Fibroblast of peridontal ligament (primary cell): Measurements from ENCODE around the gene SCN5A.

Experiments
- DNase-seq: peaks from one replicate; pipeline ENCODE4 v3.0.0-alpha.2; 2010; ENCODE audit errors: extremely low read depth

The SCN5A gene

DNA sequence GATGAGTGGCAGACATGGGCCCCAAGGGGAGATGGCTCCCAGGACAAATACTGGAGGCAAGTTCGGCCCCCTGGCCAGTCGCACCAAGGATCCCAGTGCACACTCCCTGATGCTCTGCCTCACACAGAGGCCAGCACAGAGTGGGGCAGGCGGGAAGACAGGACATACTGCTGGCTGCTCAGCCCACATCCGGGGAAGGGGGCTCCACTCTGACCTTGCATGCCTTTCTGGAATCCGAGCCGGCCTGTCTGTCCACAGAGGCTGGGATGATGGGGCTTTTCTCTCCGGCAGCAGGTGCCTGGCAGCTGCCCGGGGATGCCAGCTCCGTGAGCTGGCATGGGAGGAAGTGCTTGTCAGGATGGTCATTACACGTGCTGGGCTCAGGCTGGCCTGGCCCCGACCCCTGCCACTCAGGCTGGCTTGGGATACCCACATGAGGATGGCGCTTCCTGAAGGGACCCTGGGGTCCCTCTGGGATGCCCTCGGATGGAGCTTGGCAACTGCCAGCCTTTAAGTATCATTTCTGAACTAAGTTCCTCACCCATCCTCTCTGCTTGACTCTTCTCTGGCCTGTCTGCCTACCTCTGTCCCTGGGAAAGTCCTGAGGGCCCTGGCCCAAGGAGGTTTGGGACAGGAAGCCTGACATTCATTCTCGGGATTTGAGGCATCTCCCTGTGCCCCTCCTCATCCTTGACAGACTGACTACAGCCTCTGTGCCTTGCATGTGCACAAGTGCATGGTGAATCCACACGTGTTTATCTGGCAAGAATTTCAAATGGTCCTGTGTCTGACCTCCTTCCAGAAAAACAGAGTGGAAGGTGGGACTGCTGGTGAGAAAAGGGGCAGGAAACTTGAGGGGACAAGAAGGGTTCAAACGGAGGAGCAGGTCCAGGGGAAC, 106.8 kb downstream of the SCN5A start:
- DNase-seq = no peak

DNA sequence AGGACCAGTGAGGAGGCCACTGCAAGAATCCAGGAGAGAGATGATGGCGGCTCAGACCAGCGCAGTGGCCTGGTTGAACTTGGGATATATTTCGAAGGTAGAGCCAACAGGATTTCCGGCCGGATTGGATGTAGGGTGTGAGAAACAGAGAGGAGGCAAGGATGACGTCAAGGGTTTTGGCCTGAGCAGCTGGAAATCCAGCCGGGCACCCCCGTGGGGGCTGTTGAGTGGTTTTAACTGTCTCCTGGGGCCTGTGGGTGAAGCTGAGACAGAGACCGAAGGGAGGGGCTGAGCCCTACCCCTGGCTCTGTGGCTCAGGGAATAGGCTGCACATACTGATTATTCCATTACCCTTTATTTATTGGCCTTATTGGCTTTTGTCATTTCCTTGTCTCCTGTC, 107.7 kb downstream of the SCN5A start:
- DNase-seq = no peak

DNA sequence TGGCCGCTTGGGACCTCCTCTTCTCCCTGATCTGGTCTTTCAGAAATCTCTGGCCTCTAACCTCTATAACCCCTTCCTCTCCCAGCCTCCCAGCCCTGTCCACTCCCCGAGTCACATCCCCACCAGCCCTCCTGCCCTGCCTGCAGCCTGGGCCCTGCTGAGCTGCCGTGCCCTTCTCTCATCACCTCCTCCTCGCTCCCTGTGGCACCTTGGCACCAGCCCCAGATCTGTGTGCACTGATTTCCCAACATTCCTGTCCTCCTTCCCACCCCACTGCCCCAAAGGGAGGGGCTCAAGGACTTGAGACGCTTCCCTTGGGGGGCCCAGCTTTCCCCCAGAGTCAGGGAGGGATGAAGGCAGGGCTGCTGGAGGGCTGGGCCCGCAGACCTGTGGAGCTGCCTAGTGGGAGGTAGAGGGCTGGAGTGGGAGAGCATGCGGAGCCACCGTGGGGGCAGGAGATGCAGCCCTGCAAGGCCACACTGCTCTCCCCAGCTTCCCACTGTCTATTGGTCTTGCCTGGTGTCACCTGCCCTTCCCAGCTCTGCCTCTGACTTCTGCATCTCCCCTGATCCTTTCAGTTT, 110.6 kb downstream of the SCN5A start:
- no peak for DNase-seq

DNA sequence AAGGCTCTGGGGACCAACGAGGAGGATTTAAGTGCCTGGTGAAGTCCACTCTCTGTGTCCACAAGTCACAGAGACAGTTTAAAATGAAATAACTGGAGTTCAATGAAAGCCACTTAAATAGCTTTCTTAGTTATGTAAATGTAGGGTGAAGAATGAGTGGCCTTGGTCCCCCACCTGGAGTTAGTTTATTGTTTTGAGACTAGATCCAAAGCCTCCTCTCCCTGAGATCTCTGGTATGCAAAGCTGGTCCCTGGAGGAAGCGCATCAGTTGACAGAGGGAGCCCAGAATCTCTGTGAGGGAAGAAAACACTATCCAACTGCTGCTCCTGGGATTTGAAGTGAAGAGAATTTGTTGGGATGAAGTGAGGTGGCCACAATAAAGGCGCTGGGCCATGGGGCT, 112.8 kb downstream of the SCN5A start:
- no peak for DNase-seq

DNA sequence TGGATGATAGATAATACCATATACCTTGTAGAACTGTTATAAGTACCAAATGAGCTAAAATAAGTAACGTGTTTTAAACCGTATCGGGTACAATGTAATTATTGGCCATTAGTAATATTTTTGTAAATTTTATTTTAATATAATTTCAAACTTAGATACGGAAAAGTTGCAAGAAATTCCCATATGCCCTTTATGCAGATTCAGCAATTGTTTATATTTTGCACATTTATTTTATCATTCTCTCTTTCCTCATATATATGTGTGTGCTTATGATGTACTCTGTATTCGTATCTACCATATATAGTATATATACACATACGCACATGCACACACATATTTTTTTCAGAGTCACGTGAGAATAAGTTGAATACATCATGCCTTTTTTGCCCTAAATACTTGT, 114.9 kb downstream of the SCN5A start:
- no peak for DNase-seq

DNA sequence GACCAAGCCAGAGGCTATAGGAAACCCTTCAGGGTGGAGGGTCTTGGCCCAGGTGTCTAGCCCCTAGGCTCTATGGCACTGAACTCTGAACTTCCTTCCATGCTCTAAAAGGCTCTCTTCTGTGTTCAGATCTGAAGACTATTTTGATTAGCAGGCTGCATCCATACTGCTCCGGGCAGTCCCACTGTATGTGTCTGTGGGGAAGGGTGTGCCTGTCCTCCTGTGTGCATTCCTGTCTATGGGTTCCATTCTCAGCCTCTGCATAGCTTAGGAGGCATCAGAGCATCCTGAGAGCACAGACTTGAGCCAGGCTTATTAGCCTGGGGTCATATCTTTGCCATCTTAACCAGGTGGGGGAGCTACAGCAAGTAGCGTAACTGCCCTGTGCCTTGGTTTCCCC, 115.3 kb downstream of the SCN5A start:
- DNase-seq = no peak

DNA sequence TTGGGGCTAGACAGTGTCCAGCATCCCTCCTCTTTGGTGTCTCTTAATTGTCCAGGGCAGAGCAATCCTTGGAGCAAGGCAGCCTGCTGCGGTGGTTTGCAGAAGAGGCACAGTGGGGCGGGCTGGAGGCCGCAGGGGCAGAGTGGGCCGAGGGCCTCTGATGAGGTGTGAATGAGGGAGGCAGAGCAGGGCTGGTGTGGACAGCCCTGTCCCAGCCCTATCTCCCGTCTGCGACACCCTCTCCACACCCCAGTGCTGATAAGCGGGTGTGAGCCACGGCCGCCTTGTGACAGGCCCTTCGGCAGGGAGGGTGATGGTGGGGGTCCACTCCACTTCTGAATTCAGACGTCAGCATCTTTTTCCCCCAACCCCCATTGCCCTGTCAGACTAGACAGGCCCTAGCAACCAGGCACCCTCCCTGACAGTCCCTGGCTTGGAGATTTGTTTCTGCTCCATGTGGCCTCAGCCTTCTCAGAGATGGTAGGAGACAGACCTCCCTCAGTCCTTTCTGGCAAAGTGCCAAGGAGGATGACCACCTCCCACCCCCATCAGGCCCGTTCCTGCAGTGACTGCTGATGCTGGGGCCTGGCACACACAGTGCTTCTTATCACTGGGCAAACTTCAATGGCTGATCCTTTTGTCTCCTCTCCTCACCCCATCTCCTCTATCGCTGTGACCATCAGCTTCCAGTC, 116.1 kb downstream of the SCN5A start:
- DNase-seq = no peak

DNA sequence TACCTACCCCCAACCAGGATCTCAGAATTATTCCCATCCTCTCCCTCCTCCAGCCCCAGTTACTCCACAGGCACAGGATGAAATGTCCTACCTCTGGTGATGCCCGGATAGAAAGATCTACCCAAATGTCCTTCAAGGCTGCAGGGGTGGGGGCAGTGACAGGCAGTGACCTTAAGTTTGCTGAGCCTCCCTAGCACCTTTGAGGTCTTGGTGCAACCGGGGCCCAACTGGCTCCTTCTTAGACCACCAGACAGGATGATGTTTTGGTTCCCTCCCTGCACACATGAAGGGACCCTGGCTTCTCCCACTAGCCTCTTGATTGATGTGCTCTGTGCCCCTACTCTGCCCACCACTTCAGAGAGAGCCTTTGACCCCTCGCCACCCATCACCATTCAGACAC, 117.0 kb downstream of the SCN5A start:
- DNase-seq = no peak

DNA sequence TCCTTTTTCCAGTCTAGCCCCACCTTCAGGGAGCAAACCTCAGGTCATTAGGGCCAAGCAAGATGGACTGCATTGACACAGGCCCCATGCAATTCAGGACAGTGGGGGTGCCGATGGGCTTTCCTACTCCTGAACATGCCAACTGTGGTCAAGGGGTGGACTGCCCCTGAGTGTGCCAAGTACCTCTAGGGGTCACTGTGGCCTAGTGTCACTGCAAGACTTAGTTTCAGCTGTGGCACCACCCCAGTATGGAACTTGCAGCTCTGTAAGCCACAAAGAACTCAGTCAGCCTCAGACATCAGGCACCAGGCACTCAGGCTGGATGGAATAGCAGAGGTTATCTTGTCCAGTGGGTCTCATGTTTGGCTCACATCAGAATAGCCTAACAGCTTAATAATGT, 121.0 kb downstream of the SCN5A start:
- no peak for DNase-seq

DNA sequence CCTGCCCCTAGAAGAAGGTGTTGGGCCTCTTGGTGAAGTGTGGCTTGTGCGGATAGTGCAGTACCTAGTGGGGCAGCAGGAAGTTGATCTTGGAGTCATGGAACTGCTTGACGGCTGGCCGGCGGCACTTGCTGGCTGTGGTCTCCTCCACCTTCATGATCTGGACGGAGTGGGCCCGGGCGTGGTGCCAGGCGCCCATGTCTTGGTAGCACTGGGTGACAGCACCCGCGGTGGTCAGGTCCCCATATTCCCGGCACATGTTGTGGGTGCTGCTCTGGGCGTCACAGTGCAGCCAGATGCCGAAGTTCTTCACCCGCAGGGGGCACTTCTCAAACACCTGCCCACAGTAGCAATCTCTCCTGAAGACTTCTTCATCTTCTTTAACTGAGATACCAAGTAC, 122.7 kb downstream of the SCN5A start:
- DNase-seq = no peak

DNA sequence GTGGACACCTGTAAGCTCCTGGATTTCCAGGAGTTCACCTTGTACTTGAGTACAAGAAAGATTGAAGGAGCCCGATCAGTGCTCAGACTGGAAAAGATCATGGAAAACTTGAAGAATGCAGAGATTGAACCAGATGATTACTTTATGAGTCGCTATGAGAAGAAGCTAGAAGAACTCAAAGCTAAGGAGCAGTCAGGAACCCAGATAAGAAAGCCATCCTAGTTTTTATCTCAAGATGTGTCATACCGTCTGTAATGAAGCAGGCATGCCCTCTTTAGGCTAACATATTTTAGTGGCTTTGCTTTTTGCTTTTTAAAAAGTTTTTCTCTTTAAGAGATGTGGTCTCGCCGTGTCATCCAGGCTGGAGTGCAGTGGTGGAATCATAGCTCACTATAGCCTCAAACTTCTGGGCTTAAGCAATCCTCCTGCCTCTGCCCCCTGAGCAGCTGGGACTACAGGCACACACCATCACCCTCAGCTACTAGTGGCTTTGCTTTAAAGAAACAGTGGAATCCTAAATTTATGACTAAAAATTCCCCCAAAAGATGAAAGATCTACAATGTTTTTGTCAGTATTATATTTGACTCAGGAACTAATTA, 125.2 kb downstream of the SCN5A start:
- no peak for DNase-seq

DNA sequence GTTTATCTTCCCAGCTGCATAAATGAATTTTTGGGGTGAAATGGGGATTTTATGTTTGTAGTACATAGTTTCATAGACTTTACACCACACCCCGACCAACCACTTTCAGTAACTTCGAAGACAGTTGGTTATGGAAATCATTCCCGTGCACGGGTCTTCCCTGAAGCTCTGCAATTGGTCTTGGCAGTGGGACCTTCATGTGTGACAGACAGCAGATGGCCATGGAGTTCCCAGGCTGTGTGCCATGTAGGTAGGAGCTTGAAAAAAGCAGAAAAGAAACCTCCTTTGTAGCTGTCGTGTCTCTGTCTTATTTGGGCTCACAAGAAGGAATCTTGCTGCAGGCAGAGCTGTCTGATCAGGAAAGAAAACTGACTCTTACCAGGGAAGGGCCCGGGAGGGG, 127.5 kb downstream of the SCN5A start:
- DNase-seq = no peak

DNA sequence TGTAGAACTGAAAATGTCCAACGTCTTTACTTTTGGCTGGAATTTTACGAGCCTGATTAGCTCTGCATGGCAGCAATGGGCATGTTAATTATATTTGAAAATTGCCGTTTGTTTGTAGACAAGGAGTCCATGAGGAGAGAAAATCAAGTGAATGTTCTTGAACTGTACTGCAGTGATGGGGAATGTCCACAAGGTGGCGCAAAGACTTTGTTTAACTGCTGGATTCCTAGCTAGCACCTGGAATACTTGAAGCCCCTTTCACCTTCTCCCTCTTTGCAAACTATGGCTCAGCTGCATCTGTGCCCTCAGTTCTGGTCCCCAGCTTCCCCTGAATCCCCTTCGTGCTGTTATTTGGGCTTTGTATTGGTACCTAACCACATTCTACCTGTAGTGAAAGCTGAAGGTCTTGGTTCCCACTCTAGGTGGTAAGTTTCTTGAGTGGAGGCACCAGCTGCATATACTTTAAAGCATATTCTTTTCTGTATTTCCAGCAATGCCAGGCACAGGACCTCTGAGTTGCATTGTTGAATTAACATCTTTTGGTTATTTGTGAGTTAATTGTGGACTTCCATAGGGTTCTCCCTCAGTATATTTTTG, 128.0 kb downstream of the SCN5A start:
- DNase-seq = peak; percentile 84

DNA sequence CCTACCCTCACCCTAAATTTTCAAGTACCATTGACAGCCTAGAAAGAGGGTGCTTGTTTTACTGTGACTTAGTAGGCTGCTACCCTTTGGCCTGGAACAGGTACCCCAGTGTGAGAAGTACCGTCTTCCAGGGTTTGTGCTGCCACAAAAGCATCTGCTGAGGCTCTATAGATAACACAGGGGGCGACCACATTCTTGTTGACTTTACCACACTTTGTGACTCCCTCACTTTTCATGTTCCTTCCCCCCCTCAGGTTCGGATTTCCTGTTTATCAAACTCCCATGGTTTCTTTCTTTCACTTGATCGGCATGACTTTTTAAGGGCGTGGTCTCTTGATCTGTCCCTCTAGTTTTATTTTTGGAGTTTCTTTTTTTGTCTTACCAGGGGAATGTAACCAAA, 129.8 kb downstream of the SCN5A start:
- no peak for DNase-seq

DNA sequence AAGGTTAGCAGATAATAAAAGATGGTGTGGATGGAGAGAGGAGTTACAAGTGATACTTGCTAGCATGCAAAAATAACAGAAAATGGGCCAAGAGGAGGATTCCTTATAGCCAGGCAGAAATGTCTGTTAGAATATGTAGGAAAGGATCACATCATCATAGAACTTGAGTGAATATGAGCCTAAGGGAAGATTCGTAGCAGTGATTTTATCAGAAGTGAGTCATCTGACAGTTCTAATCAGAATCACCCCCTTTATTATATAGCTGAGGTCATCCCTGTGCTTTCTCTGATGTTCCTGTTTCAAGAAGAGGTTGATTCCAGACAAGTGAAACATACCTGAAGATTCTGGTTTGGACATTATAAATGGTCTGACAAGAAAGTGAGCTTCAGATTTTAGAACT, 130.5 kb downstream of the SCN5A start:
- DNase-seq = no peak

DNA sequence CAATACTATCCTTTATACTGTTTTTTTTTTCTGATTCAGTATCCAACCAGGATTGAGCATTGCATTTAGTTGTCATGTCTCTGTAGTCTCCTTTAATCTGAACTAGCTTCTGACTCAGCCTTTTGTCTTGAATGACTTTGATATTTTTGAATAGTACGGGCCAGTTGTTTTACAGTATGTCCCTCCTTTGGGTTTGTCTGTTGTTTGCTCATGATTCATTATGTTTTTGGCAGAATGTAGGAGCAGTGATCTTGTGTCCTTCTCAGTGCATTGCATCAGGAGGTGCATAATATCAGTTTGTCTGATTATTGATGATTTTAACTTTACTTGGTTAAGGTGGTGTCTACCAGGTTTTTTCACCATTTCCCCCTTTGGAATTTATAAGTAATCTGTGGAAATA, 132.8 kb downstream of the SCN5A start:
- DNase-seq = no peak

DNA sequence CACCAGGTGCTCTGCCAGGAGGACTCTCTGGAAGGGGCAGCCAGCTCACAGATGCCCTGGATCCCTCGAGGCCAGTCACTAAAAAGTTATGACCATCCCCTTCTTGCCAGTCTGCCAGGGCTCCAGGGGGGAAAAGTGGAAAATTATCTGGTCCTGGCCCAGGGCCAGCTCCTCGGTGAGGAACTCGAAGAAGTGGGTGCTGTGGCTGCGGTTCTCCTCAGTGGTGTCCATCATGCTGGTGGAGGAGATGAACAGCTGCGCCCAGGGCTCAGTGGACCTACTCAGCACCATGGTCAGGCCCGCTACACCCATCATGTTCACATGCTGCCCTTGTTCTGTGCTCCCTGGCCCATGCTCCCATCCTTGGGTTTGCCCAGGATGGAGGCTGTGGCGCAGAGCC, 134.1 kb downstream of the SCN5A start:
- no peak for DNase-seq

DNA sequence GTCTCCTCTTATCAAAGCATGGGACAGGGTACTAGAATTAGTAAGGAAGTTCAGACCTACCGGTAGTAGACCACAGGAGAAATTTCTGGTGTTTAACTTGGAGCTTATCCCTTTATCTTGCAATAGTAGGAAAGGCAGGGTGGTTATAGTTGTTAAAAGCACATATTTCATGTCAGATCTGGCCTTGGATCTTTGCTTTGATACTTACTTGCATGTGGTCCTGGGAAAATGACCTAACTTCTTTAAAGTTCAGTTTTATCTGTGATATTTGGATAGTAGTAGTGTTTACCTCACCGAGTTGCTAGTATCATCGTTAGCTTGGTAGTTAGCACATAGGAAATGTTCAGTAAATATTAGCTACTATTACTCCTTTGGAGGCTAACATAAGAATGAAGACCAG, 137.9 kb downstream of the SCN5A start:
- no peak for DNase-seq

DNA sequence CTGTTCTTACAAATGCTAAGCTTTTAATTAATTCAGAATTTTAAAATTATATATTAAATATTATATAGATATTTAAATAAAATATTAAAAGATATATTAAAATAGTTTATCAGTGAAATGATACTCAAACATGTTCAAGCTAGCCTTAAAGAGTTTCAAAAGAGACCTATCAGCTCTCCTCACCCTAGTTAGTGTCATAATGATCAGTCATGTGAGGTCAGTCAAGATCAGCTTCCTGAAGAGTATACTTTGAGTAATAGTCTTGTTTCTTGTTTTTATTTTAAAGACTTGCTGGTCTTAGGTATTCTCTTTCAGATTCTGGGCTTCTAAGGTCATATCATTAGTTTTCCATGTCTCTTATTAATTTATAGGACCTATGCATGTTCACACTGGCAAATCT, 138.9 kb downstream of the SCN5A start:
- DNase-seq = no peak

DNA sequence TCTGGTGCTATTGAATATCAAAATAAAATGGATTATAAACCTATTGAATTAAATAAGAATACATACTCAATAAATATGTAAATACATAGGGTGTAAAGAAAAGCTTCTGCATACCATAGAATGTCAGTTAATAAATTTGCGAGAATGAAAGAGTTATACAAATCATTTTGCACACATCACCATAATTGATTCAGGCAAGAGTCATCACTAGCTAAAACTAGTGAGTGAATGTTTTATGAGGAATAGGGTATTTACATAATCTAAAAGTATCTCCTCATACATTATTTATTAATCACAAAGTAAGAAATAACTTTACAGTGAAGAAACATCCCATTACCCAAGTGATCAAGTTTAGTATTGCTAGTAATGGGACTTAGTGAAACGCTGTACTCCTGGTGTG, 139.8 kb downstream of the SCN5A start:
- DNase-seq = no peak

DNA sequence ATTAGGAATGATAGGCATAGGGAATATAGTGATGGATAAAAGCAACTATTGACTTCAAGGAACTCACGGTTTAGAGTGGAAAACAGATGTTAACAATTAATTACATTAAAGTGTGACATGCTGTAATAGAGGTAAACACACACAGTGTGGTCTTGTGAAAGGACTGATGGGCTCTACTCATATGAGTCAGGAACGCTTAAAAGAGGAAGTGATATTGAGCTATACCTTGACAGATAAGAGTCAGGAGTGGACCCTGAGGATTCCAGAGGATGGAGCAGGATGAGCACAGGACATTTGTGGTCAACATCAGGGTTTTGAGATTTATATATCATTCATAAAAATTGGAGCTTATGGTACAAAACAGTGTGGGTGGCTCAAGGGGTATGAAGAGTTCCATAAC, 142.4 kb downstream of the SCN5A start:
- no peak for DNase-seq

DNA sequence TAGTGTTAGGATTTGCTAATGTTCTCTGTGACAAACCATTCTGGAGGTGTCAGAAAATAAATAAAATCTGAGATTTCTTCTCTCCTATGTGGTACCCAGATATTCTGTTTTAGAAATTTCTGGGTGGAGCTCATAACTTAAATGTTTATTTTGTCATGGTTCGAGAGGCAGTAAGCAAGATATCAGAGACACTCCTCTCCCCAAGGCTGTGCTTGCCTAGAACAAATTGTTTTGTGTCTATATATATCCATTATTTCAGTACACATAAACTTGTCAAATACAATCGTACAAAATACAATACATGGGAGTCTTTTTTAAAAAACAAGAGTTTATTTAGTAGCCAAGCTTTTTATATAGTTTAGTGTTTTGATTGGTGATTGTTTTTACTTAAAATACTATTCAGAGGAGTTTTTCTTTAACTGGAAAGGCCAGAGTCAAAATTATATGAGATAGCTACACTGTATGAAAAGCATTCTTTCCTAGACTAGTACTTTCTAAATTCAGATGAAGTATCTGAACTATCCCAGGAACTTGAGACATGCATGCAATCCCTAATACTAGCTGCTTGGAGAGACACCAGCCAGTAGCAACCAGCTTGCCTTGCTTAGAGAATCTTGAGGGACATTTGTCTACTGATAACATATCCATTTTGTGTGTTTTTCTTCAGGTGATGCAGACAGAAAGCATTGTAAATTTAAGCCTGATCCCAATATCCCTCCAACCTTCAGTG, 148.6 kb downstream of the SCN5A start:
- no peak for DNase-seq
